NB4 (cell line): ENCODE results near the gene LMBR1.

Experiments used
- DNase-seq: peaks from one replicate; pipeline ENCODE4 v3.0.0; 2010; ENCODE audit warnings: low read depth
- H3K4me3 ChIP-seq: one replicate; pipeline ENCODE4 v1.5.1; 2011; ENCODE audit warnings: mild to moderate bottlenecking, low read depth, low read length, moderate library complexity
- MYC ChIP-seq: IDR thresholded peaks from 2 replicates; pipeline ENCODE4 v1.6.1; 2011; ENCODE audit warnings: low read depth, low read length
- POLR2A ChIP-seq: IDR thresholded peaks from 2 replicates; pipeline ENCODE4 v1.6.1; 2011; ENCODE audit warnings: mild to moderate bottlenecking; ENCODE audit not compliant: insufficient read length; ENCODE audit errors: extremely low read depth
- TF ChIP-seq, protein P1 (sequence below): IDR thresholded peaks from one replicate; pipeline ENCODE4 v1.5.1; 2012; ENCODE audit warnings: low read depth, low read length
- TF ChIP-seq, protein P2 (sequence below): IDR thresholded peaks from 2 replicates; pipeline ENCODE4 v1.6.1; 2011; ENCODE audit warnings: low read depth, low read length

The LMBR1 gene

DNA sequence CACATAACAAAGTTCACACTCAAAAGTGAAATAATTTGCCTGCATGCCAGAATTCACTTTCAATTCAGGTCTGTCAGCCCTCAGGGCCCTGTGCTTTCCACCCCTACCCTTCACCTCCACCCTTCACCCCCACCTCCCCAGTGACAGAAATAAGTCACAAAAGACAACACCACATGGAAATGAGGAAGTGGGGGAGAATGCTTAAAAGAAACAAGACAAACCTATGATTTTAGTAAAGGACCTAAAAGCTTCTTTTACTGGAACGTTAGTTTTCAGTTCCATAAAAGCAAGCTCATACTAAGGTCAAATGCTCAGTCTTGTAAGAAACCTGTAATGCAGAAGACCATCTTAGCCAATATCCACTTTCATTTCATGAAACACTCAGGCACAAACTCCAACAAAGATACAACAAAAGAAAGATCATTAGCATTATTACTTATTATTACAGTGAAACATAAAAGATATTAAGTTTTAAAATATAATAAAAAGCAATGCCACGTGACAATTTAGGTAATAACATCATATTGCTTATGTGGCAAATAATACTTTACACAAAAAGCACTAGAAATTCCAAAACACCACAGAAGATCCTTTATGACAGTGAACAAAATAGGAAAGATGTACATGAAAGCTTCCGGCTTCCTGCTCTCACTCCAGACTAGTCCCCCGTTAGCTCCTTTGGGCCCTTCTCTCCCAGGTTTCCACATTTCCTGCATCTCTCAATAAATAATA, 112.1 kb downstream of the LMBR1 start:
- DNase-seq: peak; percentile 79
- TF ChIP-seq, protein P1, sequence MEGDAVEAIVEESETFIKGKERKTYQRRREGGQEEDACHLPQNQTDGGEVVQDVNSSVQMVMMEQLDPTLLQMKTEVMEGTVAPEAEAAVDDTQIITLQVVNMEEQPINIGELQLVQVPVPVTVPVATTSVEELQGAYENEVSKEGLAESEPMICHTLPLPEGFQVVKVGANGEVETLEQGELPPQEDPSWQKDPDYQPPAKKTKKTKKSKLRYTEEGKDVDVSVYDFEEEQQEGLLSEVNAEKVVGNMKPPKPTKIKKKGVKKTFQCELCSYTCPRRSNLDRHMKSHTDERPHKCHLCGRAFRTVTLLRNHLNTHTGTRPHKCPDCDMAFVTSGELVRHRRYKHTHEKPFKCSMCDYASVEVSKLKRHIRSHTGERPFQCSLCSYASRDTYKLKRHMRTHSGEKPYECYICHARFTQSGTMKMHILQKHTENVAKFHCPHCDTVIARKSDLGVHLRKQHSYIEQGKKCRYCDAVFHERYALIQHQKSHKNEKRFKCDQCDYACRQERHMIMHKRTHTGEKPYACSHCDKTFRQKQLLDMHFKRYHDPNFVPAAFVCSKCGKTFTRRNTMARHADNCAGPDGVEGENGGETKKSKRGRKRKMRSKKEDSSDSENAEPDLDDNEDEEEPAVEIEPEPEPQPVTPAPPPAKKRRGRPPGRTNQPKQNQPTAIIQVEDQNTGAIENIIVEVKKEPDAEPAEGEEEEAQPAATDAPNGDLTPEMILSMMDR: no peak
- peak; percentile 69; the same call in 1 of the 2 replicates for TF ChIP-seq MYC
- TF ChIP-seq, protein P2, sequence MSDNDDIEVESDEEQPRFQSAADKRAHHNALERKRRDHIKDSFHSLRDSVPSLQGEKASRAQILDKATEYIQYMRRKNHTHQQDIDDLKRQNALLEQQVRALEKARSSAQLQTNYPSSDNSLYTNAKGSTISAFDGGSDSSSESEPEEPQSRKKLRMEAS: peak; percentile 70
- H3K4me3 ChIP-seq: no peak overlapping the region

DNA sequence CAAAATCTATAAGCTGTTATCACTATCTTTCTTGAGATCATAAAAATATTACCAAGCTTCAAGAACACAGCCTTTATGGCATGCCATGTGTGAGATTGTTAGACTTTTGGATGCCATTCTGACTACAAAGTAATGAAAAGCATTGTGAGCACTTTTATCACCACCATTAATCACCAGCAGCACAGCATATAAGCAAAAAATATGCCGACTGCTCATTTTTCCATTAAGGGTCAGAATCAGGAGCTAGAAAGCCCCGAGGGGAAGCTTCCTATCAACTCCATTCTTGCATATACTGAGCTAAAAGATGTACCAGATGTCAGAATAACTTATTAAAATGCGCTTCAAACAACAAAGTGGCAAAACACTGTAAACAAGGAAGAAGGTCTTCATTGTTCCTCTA, 114.3 kb downstream of the LMBR1 start:
- no peak for DNase-seq
- no peak overlapping the region for H3K4me3 ChIP-seq
- no peak for TF ChIP-seq POLR2A
- TF ChIP-seq, protein P2: no peak
- TF ChIP-seq MYC: no peak
- TF ChIP-seq, protein P1: no peak

DNA sequence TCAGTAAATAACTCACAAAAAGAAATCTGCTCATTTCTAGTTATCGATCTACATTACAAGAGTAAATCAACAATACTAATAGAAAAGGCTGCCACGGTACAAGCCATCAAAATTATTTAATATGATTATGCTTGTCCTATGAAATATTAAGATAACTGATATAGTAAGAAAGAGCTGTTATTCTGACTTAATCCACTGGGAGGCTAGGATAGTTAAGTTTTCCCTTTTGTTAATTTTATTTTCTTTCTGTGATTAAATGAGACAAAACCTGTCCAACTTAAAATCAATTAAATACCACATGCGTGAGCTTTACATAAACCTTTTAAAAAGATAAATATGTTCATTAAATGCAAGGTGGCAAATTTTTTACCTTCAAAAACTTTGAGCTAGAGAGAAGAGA, 114.8 kb downstream of the LMBR1 start:
- TF ChIP-seq, protein P1: no peak
- TF ChIP-seq, protein P2: no peak
- TF ChIP-seq POLR2A: no peak
- no peak for DNase-seq
- H3K4me3 ChIP-seq: no peak overlapping the region

DNA sequence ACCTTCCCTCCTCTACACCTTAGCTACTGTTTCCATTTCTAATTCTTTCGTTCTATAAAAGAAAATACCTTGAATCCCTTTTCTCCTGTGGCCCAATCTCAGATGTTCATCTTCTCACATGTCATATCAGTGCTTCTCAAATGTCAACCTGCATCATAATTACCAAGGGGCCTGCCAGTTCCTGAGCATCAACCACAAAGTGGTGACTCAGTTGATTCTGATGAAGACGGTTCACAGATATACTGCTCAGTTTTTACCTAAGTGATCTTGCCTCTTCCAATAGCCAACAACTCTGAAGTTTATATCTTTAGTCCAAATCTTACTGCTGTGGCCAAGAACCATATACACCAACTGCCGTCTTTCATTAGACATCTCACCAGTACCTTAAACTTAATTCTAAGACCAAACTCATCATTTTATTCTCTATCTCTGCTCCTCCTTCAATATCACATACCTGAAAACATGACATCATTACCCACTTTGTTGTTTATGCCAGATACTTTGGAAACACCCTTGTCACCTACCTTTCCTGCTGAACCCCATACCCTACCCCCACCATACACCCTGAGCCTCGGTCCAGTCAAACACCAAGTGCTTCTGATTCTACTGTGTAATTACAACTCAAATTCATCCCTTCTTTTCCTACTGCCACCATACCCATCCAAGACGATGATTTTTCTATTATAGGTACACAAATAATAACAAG, 115.5 kb downstream of the LMBR1 start:
- TF ChIP-seq POLR2A (no peak), MYC (no peak)
- TF ChIP-seq, protein P1: no peak
- TF ChIP-seq, protein P2: no peak
- H3K4me3 ChIP-seq: no peak overlapping the region
- no peak for DNase-seq

DNA sequence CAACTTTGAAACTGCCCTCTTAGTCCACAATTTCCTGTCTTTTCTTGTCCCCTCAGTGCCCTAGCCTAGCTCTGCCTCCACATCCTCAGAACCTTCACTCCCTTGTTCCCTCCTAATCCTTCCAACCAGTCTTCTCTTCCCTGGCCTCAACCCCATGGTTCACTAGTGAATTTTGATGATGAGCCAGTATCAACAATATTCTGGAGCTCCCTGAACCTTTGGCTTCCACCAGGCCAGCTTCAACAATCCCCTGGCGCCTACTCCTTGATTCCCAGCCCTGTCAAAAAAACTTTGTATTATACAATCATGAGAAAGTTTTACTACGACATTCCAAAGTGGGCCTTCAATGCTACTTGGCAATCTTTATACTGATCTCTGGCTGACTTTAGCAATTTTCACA, 116.5 kb downstream of the LMBR1 start:
- DNase-seq: no peak
- no peak for TF ChIP-seq MYC
- TF ChIP-seq, protein P1: no peak
- TF ChIP-seq, protein P2: no peak
- no peak for TF ChIP-seq POLR2A
- no peak overlapping the region for H3K4me3 ChIP-seq
